Measurements from ENCODE around the gene METAP1.
"Not testable (repeated sequence)": the region's sequence is repeated elsewhere in the genome, so short reads cannot be mapped to it uniquely, and the experiment has no call there.

- TF ChIP-seq POLR2AphosphoS5 (IDR thresholded peaks at IDR 0.05): not testable (repeated sequence)
- TF ChIP-seq, protein P1, sequence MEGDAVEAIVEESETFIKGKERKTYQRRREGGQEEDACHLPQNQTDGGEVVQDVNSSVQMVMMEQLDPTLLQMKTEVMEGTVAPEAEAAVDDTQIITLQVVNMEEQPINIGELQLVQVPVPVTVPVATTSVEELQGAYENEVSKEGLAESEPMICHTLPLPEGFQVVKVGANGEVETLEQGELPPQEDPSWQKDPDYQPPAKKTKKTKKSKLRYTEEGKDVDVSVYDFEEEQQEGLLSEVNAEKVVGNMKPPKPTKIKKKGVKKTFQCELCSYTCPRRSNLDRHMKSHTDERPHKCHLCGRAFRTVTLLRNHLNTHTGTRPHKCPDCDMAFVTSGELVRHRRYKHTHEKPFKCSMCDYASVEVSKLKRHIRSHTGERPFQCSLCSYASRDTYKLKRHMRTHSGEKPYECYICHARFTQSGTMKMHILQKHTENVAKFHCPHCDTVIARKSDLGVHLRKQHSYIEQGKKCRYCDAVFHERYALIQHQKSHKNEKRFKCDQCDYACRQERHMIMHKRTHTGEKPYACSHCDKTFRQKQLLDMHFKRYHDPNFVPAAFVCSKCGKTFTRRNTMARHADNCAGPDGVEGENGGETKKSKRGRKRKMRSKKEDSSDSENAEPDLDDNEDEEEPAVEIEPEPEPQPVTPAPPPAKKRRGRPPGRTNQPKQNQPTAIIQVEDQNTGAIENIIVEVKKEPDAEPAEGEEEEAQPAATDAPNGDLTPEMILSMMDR (IDR thresholded peaks at IDR 0.05 in 8 of 11, conservative IDR thresholded peaks at IDR 0.05 in 3 of 11): not testable (repeated sequence)
Measured at GRCh38 chr4:99109286-99109685, 113.8 kb downstream of the METAP1 start.

Measured in spleen (tissue), 7 donors.